Heart right ventricle (tissue), 16 donors: Measurements from ENCODE around the gene TIMM10B. TPM values are rescaled to one million over a fixed set of nuclear protein-coding genes. Genes with fewer than 3 reads are reported as not detected.

Experiments used
- ATAC-seq, 8 donors: fragments of 200-7000 bp; cut with Tn5 transposase; one replicate each; pipeline ENCODE4 v1.9.1; 2020; ENCODE audit warnings: mild to moderate bottlenecking in 8 of 8, moderate library complexity in 8 of 8, moderate number of reproducible peaks in 1 of 8
- DNase-seq, 2 donors: peaks; one replicate each; pipeline ENCODE4 v3.0.0-alpha.2; 2020
- H3K27ac ChIP-seq, 10 donors: fragments of 200-600 bp; sonication (generic) in 2 of 10; one replicate each; pipeline versions ENCODE4 v1.5.0 to v1.8.0; 2020 to 2022; ENCODE audit warnings: mild to moderate bottlenecking in 3 of 10
- H3K27me3 ChIP-seq, 7 donors: fragments of 200-600 bp; one replicate each; pipeline ENCODE4 v1.8.0; 2021 to 2022; ENCODE audit warnings: mild to moderate bottlenecking in 2 of 7
- H3K36me3 ChIP-seq, 9 donors: fragments of 200-600 bp; sonication (generic) in 1 of 9; one replicate each; pipeline versions ENCODE4 v1.5.0 to v1.8.0; 2020 to 2022; ENCODE audit warnings: mild to moderate bottlenecking in 2 of 9
- H3K4me1 ChIP-seq, 9 donors: fragments of 200-600 bp; sonication (generic) in 1 of 9; one replicate each; pipeline versions ENCODE4 v1.5.0 to v1.8.0; 2020 to 2022; ENCODE audit warnings: mild to moderate bottlenecking in 4 of 9
- H3K4me3 ChIP-seq, 10 donors: fragments of 200-600 bp; sonication (generic) in 2 of 10; one replicate each; pipeline versions ENCODE4 v1.5.0 to v1.8.0; 2020 to 2022; ENCODE audit warnings: mild to moderate bottlenecking in 7 of 10, moderate library complexity in 2 of 10
- H3K9me3 ChIP-seq, 11 donors: fragments of 200-600 bp in 10 of 11; sonication (generic) in 2 of 11; one replicate each; pipeline versions ENCODE4 v1.5.0 to v1.8.0; 2013 to 2022; ENCODE audit warnings: mild to moderate bottlenecking in 2 of 11, control low read depth in 1 of 11, moderate library complexity in 1 of 11
- WGBS, 2 donors: extraction: QIAGEN DNeasy Blood & Tissue Kit; methylation state at CpG; one replicate each; pipeline ENCODE4 v1.1.7; 2013; ENCODE audit warnings: inconsistent platforms in 1 of 2; 5-methylcytosine and 5-hydroxymethylcytosine counted together
- intact Hi-C, 10 donors: fragments of 100-400 bp; cut with DNase I; formaldehyde crosslinking; loops; one replicate each; pipeline versions ENCODE4 v1.11.1 to v1.14.2; 2022
- polyA plus RNA-seq, 2 donors: library from polyadenylated mRNA; stranded (reverse); fragments of 200-250 nt; gene quantifications; one replicate each; pipeline ENCODE4 v1.2.3, GENCODE V29; 2013
- total RNA-seq, 10 donors: library from RNA; stranded (reverse); fragmentation: NEBNext Ultra II Directional in 3 of 10; extraction: Animal tissue kit (Norgen Biotek cat#: 25700) in 3 of 10; gene quantifications; one replicate each; pipeline versions ENCODE4 v1.2.1 to v1.2.4, GENCODE V29; 2021 to 2023
- TF ChIP-seq, protein P1 (sequence below), 9 donors: fragments of 200-600 bp; sonication (generic) in 2 of 9; IDR thresholded peaks; one replicate each; pipeline versions ENCODE4 v1.5.0 to v1.8.0; 2021 to 2022; ENCODE audit warnings: antibody characterized with exemption in 9 of 9, mild to moderate bottlenecking in 5 of 9, moderate library complexity in 1 of 9
- donor health status: Arrhythmogenic right ventricular cardiomyopathy.
- donor health status: ischemic (EF 13 %, LVEDD 7.1; RV severe dilation, severe dysfunction).
- donor health status: healthy with polysubstance abuse.
- donor health status: DM: no; HTN: yes; CAD: no.
- donor health status: DM: no; HTN: no; CAD: no.
- donor health status: ischemic (EF 25% LVEDD 6.9; RV normal size, moderate dysfunction).
- donor health status: ischemic (EF 25% LVEDD 5.7; RV mildly dilated, moderate dysfunction).
- donor health status: healthy.
- donor health status: DM: yes; HTN: yes; CAD: no.
- donor health status: Ischemic cardiomyopathy.
- donor health status: ischemic (EF 35%, LVEDD 5.7; RV mildly dilated, moderate dysfunction).
- donor health status: nonischemic (EF 11% LVEDD 7.7; RV severe dilation, severe dysfunction).
- donor health status: DM: yes; HTN: yes; CAD: no.
- donor health status: PGD.
- donor health status: ischemic (EF 29% LVEDD 5.4; RV normal size, mild dysfunction).
- donor health status: nonischemic (EF 23%, LVEDD 6.1; RV moderate dilation, normal function).

Gene TIMM10B
- total and polyA plus RNA-seq, 12 donors, result 10.0 to 21.6 (median 16.5) TPM

GRCh38 chr11:6458352-6459098 lies 22.8 kb upstream of the TIMM10B start:
- TF ChIP-seq, protein P1, sequence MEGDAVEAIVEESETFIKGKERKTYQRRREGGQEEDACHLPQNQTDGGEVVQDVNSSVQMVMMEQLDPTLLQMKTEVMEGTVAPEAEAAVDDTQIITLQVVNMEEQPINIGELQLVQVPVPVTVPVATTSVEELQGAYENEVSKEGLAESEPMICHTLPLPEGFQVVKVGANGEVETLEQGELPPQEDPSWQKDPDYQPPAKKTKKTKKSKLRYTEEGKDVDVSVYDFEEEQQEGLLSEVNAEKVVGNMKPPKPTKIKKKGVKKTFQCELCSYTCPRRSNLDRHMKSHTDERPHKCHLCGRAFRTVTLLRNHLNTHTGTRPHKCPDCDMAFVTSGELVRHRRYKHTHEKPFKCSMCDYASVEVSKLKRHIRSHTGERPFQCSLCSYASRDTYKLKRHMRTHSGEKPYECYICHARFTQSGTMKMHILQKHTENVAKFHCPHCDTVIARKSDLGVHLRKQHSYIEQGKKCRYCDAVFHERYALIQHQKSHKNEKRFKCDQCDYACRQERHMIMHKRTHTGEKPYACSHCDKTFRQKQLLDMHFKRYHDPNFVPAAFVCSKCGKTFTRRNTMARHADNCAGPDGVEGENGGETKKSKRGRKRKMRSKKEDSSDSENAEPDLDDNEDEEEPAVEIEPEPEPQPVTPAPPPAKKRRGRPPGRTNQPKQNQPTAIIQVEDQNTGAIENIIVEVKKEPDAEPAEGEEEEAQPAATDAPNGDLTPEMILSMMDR (IDR thresholded peaks at IDR 0.05), result no peak
- intact Hi-C loops, result no loop called here
- Histone ChIP-seq H3K4me1 (no peaks in the 10 kb centered on the region), H3K9me3 (no peaks in the 10 kb centered on the region), H3K36me3 (peaks cover 0 to 99% (median 36%) of the 10 kb centered on the region in 9 donors), H3K4me3 (no peak overlapping the region), H3K27ac (no peak overlapping the region), H3K27me3 (no peaks in the 10 kb centered on the region)
- peak in 1 of 8 donors; percentile 17 for ATAC-seq
- 89 to 93% methylated on average over 2 of the region's 2 CpGs for WGBS, 2 donors
- no peak for DNase-seq

DNA sequence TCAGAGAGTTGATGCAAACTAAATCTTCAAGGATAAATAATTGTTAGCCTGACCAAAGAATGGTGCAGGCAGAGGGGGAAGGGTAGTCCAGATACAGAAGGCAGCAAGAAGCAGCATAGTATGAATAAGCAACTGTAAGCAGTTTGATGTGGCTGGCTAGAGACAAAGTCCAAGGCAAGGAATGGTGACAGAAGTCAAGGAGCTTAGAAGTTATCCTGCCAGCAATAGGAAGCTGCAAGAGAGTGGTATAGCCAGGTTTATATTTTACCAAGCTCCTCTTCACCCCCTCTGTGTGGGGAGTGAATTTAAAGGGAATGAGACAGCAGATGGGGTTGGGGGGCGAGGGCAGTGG lies 22.2 kb upstream of the TIMM10B start:
- no peak for DNase-seq
- ATAC-seq, result no peak
- TF ChIP-seq, protein P1 (IDR thresholded peaks at IDR 0.05), result no peak
- H3K4me1 ChIP-seq, result no peaks in the 10 kb centered on the region
- 81 to 98% methylated on average over 1 of the region's 1 CpG for WGBS, 2 donors
- no peaks in the 10 kb centered on the region for H3K27me3 ChIP-seq
- H3K27ac ChIP-seq, result no peak overlapping the region
- no peak overlapping the region for H3K4me3 ChIP-seq
- H3K36me3 ChIP-seq, result peaks cover 0 to 99% (median 41%) of the 10 kb centered on the region in 9 donors
- H3K9me3 ChIP-seq, result no peaks in the 10 kb centered on the region
- intact Hi-C loops, result no loop called here

- Histone ChIP-seq H3K4me1 (peaks cover 0 to 30% (median 28%) of the 10 kb centered on the region in 9 donors), H3K9me3 (no peaks in the 10 kb centered on the region), H3K27ac (peak overlapping the region in 9 of 10 donors; percentile 29 to 76 (median 70)), H3K4me3 (no peak overlapping the region), H3K36me3 (peaks cover 0 to 26% (median 9%) of the 10 kb centered on the region in 9 donors), H3K27me3 (no peaks in the 10 kb centered on the region)
- intact Hi-C loops, result no loop called here
- TF ChIP-seq, protein P1 (IDR thresholded peaks at IDR 0.05), result no peak
- WGBS, 2 donors, result 28 to 36% methylated on average over 6 of the region's 6 CpGs
- DNase-seq (peak; percentile 89 to 95), ATAC-seq (peak; percentile 83 to 94 (median 90))
Measured at GRCh38 chr11:6468712-6469495, 12.4 kb upstream of the TIMM10B start.

GRCh38 chr11:6469599-6469998 lies 11.7 kb upstream of the TIMM10B start:
- no peaks in the 10 kb centered on the region for H3K9me3 ChIP-seq
- H3K4me1 ChIP-seq, result peaks cover 0 to 35% (median 30%) of the 10 kb centered on the region in 9 donors
- H3K27ac ChIP-seq, result peak overlapping the region in 9 of 10 donors; percentile 29 to 76 (median 70)
- ATAC-seq (no peak), DNase-seq (no peak)
- peaks cover 0 to 19% (median 2%) of the 10 kb centered on the region in 9 donors for H3K36me3 ChIP-seq
- H3K4me3 ChIP-seq, result no peak overlapping the region
- intact Hi-C loops, result no loop called here
- 93 to 100% methylated on average over 1 of the region's 1 CpG for whole genome bisulfite sequencing, 2 donors
- no peaks in the 10 kb centered on the region for H3K27me3 ChIP-seq
- TF ChIP-seq, protein P1 (IDR thresholded peaks at IDR 0.05), result no peak
